DND-41 (cell line): ENCODE results near the gene PPP1R3D.

Source experiments
- EZH2 ChIP-seq: IDR thresholded peaks from 3 replicates; pipeline ENCODE4 v1.6.1; 2012; ENCODE audit warnings: borderline replicate concordance, low read depth, mild to moderate bottlenecking, moderate library complexity, low read length, inconsistent platforms; ENCODE audit not compliant: severe bottlenecking
- TF ChIP-seq, protein P1 (sequence below): IDR thresholded peaks from 2 replicates; pipeline ENCODE4 v1.5.1; 2012; ENCODE audit warnings: borderline replicate concordance, low read length, moderate library complexity, mild to moderate bottlenecking; ENCODE audit not compliant: poor library complexity, severe bottlenecking; ENCODE audit errors: extremely low read depth

GRCh38 chr20:59976156-59976782, 36.2 kb upstream of the PPP1R3D start:
- no peak for TF ChIP-seq EZH2
- TF ChIP-seq, protein P1, sequence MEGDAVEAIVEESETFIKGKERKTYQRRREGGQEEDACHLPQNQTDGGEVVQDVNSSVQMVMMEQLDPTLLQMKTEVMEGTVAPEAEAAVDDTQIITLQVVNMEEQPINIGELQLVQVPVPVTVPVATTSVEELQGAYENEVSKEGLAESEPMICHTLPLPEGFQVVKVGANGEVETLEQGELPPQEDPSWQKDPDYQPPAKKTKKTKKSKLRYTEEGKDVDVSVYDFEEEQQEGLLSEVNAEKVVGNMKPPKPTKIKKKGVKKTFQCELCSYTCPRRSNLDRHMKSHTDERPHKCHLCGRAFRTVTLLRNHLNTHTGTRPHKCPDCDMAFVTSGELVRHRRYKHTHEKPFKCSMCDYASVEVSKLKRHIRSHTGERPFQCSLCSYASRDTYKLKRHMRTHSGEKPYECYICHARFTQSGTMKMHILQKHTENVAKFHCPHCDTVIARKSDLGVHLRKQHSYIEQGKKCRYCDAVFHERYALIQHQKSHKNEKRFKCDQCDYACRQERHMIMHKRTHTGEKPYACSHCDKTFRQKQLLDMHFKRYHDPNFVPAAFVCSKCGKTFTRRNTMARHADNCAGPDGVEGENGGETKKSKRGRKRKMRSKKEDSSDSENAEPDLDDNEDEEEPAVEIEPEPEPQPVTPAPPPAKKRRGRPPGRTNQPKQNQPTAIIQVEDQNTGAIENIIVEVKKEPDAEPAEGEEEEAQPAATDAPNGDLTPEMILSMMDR: no peak
